Transverse colon (tissue), 4 donors: ENCODE data around the gene RBM47.
"Not testable (repeated sequence)": the region's sequence is repeated elsewhere in the genome, so short reads cannot be mapped to it uniquely, and the experiment has no call there.

Experiments
- EP300 ChIP-seq: sonication (generic); formaldehyde crosslinking; IDR thresholded peaks from one replicate; pipeline ENCODE4 v1.6.1; 2017; ENCODE audit warnings: antibody characterized with exemption, low read depth
- POLR2A ChIP-seq: fragments of 450-650 bp; IDR thresholded peaks from one replicate; pipeline ENCODE4 v1.6.1; 2016; ENCODE audit warnings: antibody characterized with exemption, mild to moderate bottlenecking, moderate library complexity
- POLR2AphosphoS5 ChIP-seq, 3 donors: sonication (generic); formaldehyde crosslinking; IDR thresholded peaks; one replicate each; pipeline ENCODE4 v1.6.1; 2016; ENCODE audit warnings: antibody characterized with exemption in 3 of 3
- TF ChIP-seq, protein P1 (sequence below), 5 experiments: fragments of 200-600 bp in 3 of 5; fragments of 450-650 bp in 2 of 5; sonication (generic) in 3 of 5; IDR thresholded peaks; 1 replicate in 2 of 5; 2 replicates in 3 of 5; pipeline ENCODE4 v1.5.1; 2016 to 2017; ENCODE audit warnings: antibody characterized with exemption in 5 of 5, inconsistent platforms in 3 of 5, mild to moderate bottlenecking in 2 of 5, moderate library complexity in 1 of 5

DNA sequence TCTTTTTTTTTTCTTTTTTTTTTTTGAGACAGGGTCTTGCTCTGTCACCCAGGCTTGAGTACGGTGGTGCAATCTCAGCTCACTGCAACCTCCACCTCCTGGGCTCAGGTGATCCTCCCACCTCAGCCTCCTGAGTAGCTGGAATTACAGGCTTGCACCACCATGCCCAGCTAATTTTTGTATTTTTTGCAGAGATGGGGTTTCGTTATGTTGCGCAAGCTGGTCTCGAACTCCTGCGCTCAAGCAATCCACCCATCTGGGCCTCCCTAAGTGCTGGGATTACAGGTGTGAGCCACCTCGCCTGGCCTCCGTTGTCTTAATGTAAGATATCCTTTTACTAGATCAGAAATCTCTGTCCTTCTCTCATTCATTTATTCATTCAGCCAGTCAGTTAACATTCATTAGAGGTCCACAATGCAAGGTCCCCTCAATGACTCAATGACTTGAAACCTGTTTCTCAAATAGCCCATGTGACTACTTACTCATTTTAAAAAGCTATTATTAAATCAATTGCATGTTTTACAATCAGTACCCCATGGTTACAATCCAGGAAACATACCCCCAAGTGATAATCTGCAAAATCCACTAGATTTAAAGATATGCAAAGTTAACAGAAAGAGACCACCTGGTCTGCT lies 68.0 kb downstream of the RBM47 start:
- not testable (repeated sequence) for TF ChIP-seq POLR2A; POLR2AphosphoS5 (IDR thresholded peaks at IDR 0.05); EP300
- TF ChIP-seq, protein P1, sequence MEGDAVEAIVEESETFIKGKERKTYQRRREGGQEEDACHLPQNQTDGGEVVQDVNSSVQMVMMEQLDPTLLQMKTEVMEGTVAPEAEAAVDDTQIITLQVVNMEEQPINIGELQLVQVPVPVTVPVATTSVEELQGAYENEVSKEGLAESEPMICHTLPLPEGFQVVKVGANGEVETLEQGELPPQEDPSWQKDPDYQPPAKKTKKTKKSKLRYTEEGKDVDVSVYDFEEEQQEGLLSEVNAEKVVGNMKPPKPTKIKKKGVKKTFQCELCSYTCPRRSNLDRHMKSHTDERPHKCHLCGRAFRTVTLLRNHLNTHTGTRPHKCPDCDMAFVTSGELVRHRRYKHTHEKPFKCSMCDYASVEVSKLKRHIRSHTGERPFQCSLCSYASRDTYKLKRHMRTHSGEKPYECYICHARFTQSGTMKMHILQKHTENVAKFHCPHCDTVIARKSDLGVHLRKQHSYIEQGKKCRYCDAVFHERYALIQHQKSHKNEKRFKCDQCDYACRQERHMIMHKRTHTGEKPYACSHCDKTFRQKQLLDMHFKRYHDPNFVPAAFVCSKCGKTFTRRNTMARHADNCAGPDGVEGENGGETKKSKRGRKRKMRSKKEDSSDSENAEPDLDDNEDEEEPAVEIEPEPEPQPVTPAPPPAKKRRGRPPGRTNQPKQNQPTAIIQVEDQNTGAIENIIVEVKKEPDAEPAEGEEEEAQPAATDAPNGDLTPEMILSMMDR (IDR thresholded peaks at IDR 0.05) = not testable (repeated sequence)
